ENCODE data around the gene SLC6A5.
"Not testable (repeated sequence)": the region's sequence is repeated elsewhere in the genome, so short reads cannot be mapped to it uniquely, and the experiment has no call there.

DNA sequence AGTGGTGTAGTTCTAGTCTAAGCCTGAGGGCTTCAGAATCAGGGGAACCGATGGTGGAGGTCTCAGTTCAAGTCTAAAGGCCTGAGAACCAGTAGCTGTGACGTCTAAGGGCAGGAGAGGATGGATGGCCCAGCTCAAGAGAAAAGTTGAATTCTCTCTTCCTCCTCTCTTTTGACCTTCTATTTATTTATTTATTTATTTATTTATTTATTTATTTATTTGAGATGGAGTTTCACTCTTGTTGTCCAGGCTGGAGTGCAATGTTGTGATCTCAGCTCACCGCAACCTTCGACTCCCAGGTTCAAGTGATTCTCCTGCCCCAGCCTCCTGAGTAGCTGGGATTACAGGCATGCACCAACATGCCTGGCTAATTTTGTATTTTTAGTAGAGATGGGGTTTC lies 19.7 kb upstream of the SLC6A5 start:
- not testable (repeated sequence) for TF ChIP-seq EZH2 (IDR thresholded peaks at IDR 0.05; ENCODE audit: borderline replicate concordance, low read depth, low read length, poor library complexity, severe bottlenecking)
- TF ChIP-seq, protein P1, sequence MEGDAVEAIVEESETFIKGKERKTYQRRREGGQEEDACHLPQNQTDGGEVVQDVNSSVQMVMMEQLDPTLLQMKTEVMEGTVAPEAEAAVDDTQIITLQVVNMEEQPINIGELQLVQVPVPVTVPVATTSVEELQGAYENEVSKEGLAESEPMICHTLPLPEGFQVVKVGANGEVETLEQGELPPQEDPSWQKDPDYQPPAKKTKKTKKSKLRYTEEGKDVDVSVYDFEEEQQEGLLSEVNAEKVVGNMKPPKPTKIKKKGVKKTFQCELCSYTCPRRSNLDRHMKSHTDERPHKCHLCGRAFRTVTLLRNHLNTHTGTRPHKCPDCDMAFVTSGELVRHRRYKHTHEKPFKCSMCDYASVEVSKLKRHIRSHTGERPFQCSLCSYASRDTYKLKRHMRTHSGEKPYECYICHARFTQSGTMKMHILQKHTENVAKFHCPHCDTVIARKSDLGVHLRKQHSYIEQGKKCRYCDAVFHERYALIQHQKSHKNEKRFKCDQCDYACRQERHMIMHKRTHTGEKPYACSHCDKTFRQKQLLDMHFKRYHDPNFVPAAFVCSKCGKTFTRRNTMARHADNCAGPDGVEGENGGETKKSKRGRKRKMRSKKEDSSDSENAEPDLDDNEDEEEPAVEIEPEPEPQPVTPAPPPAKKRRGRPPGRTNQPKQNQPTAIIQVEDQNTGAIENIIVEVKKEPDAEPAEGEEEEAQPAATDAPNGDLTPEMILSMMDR (conservative IDR thresholded peaks at IDR 0.05; ENCODE audit: low read depth, low read length) = not testable (repeated sequence)

All from A673 (cell line).